SIG-M5 treated with dmso at 0.1 percent for 504 hours (cell line): ENCODE measurements around the gene SETD2.
"Not testable (repeated sequence)": the region's sequence is repeated elsewhere in the genome, so short reads cannot be mapped to it uniquely, and the experiment has no call there.

Source experiments
- DNase-seq: peaks from one replicate; lab custom pipeline; 2025; ENCODE audit not compliant: unreplicated experiment; lab: John Stamatoyannopoulos, UW

SETD2 gene

GRCh38 chr3:47164007-47164881 lies at the start of gene SETD2:
SETD2 (minus strand) TSS chr3:47164113; CDS start chr3:47163924, 189 bp downstream.
- DNase-seq: peak; percentile 89

GRCh38 chr3:47210863-47211405 lies 47.0 kb upstream of the SETD2 start:
- DNase-seq: no peak

- DNase-seq: not testable (repeated sequence)
Measured at GRCh38 chr3:47206022-47206421, 42.1 kb upstream of the SETD2 start.

GRCh38 chr3:47204875-47205274 lies 41.0 kb upstream of the SETD2 start:
- no peak for DNase-seq

- no peak for DNase-seq
Measured at GRCh38 chr3:47202542-47202941, 38.6 kb upstream of the SETD2 start.

GRCh38 chr3:47197287-47197686 lies 33.4 kb upstream of the SETD2 start:
- DNase-seq: no peak

- no peak for DNase-seq
Measured at GRCh38 chr3:47194994-47195393, 31.1 kb upstream of the SETD2 start.

GRCh38 chr3:47193871-47194859 lies 30.3 kb upstream of the SETD2 start:
- no peak for DNase-seq

- DNase-seq: no peak
Measured at GRCh38 chr3:47186285-47186684, 22.4 kb upstream of the SETD2 start.

- not testable (repeated sequence) for DNase-seq
Measured at GRCh38 chr3:47181685-47182084, 17.8 kb upstream of the SETD2 start.

- not testable (repeated sequence) for DNase-seq
Measured at GRCh38 chr3:47180011-47180410, 16.1 kb upstream of the SETD2 start.

- no peak for DNase-seq
Measured at GRCh38 chr3:47176582-47176981, 12.7 kb upstream of the SETD2 start.

GRCh38 chr3:47163169-47164006 lies 525 bp downstream of the SETD2 start:
- DNase-seq: peak; percentile 16

GRCh38 chr3:47162697-47163168 lies 1.2 kb downstream of the SETD2 start:
- DNase-seq: peak; percentile 17

- peak; percentile 62 for DNase-seq
Measured at GRCh38 chr3:47161983-47162696, 1.8 kb downstream of the SETD2 start.

- no peak for DNase-seq
Measured at GRCh38 chr3:47159820-47160219, 4.1 kb downstream of the SETD2 start.

- DNase-seq: no peak
Measured at GRCh38 chr3:47158208-47158607, 5.7 kb downstream of the SETD2 start.

- DNase-seq: no peak
Measured at GRCh38 chr3:47156396-47156795, 7.5 kb downstream of the SETD2 start.

- no peak for DNase-seq
Measured at GRCh38 chr3:47152578-47152977, 11.3 kb downstream of the SETD2 start.

GRCh38 chr3:47151836-47152235 lies 12.1 kb downstream of the SETD2 start:
- no peak for DNase-seq
